NCI-H1930 (cell line): Measurements from ENCODE around the gene TSHR.
"Not testable (repeated sequence)": the region's sequence is repeated elsewhere in the genome, so short reads cannot be mapped to it uniquely, and the experiment has no call there.

Source experiments
- DNase-seq, 2 experiments: peaks; one replicate each; lab custom pipeline; 2025; lab: John Stamatoyannopoulos, UW

The TSHR gene

GRCh38 chr14:81068176-81068782 lies 112.9 kb downstream of the TSHR start:
- DNase-seq, result no peak

GRCh38 chr14:81070511-81070910 lies 115.1 kb downstream of the TSHR start:
- no peak for DNase-seq

GRCh38 chr14:81085596-81085995 lies 130.2 kb downstream of the TSHR start:
- no peak for DNase-seq

- DNase-seq, result no peak
Measured at GRCh38 chr14:81087230-81087629, 131.8 kb downstream of the TSHR start.

- DNase-seq, result no peak
Measured at GRCh38 chr14:81091139-81091538, 135.7 kb downstream of the TSHR start.

GRCh38 chr14:81091660-81092059 lies 136.2 kb downstream of the TSHR start:
- no peak for DNase-seq

GRCh38 chr14:81093651-81094050 lies 138.2 kb downstream of the TSHR start:
- no peak for DNase-seq

GRCh38 chr14:81095539-81095938 lies 140.1 kb downstream of the TSHR start:
- no peak for DNase-seq

- no peak for DNase-seq
Measured at GRCh38 chr14:81096656-81097055, 141.2 kb downstream of the TSHR start.

- no peak for DNase-seq
Measured at GRCh38 chr14:81102217-81102616, 146.8 kb downstream of the TSHR start.

GRCh38 chr14:81103443-81103842 lies 148.0 kb downstream of the TSHR start:
- no peak for DNase-seq

- no peak for DNase-seq
Measured at GRCh38 chr14:81105378-81105777, 150.0 kb downstream of the TSHR start.

GRCh38 chr14:81105961-81106360 lies 150.5 kb downstream of the TSHR start:
- no peak for DNase-seq

- no peak for DNase-seq
Measured at GRCh38 chr14:81110186-81110585, 154.8 kb downstream of the TSHR start.

- no peak for DNase-seq
Measured at GRCh38 chr14:81113176-81113575, 157.8 kb downstream of the TSHR start.

GRCh38 chr14:81113945-81114820 lies 158.8 kb downstream of the TSHR start:
- DNase-seq, result not testable (repeated sequence)

- no peak for DNase-seq
Measured at GRCh38 chr14:81120501-81120900, 165.1 kb downstream of the TSHR start.

GRCh38 chr14:81122326-81122725 lies 166.9 kb downstream of the TSHR start:
- no peak for DNase-seq

GRCh38 chr14:81123811-81124210 lies 168.4 kb downstream of the TSHR start:
- DNase-seq, result no peak

GRCh38 chr14:81125536-81125935 lies 170.1 kb downstream of the TSHR start:
- DNase-seq, result no peak

- DNase-seq, result no peak
Measured at GRCh38 chr14:81127785-81128184, 172.4 kb downstream of the TSHR start.

GRCh38 chr14:81129242-81129641 lies 173.8 kb downstream of the TSHR start:
- no peak for DNase-seq

- peak; percentile 21 to 62 for DNase-seq
Measured at GRCh38 chr14:81132468-81132867, 177.0 kb downstream of the TSHR start.

- no peak for DNase-seq
Measured at GRCh38 chr14:81133400-81133799, 178.0 kb downstream of the TSHR start.
